ENCODE measurements around the gene GRM7.
"Not testable (repeated sequence)": the region's sequence is repeated elsewhere in the genome, so short reads cannot be mapped to it uniquely, and the experiment has no call there.

Gene GRM7

DNA sequence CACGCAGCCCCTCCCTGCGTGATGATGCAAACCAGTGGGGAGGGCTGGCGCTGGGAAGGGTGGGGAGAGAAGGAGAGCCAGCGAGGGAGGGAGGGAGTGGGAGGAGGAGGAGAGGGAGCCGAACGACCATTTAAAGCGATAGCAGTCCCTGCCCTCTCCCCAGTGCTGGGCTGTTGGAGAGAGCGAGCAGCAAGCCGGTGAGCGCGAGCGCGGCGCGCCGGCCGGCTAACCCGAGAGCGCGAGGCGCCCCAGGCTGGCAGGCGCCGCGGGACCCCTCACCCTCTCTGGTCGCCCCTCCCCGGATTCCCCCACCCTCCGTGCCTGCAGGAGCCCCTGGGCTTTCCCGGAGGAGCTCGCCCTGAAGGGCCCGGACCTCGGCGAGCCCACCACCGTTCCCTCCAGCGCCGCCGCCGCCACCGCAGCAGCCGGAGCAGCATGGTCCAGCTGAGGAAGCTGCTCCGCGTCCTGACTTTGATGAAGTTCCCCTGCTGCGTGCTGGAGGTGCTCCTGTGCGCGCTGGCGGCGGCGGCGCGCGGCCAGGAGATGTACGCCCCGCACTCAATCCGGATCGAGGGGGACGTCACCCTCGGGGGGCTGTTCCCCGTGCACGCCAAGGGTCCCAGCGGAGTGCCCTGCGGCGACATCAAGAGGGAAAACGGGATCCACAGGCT lies at the start of gene GRM7:
TSS of gene GRM7 (plus strand) at position 162 of the 671 bp plus-strand sequence.
- no peak for DNase-seq

DNA sequence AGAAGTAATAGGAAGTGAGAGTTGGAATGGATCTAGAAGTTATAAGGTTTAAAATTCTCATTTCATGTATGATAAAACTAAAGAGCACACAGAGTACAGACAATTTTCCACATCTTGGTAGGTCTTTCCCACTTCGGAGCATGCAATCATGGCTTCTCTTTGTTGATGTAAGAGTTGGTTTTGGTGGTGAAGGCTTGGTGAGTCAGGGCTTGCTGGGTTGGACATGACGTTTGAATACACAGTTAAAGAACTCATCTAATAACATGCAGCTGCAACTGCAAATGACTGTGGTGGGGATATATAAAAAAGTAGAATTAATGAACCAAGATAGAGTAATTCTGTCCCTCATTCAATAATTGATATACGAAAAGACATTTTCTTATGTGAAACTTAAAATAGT lies 39.5 kb upstream of the GRM7 start:
- DNase-seq: no peak

- no peak for DNase-seq
These were observed 35.4 kb upstream of the GRM7 start for GRCh38 chr3:6825524-6825923.

DNA sequence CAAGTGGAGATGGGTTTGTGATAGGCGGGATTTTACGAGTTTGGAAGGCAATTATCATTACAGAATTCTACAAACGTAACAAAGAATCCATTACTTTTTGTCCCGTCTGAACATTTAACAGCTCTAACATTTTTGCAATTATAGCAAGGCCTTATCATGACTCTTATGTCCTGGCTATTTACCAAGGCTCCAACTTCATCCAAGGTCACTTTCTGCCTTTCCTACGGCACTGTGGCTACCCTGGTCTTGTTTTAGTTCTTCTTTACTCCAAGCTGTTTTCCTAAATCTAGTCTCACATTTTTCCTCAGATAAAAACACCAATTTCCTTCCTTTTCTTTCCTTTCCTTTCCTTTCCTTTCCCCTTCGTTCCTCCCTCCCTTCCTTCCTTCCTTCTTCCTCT lies 33.5 kb upstream of the GRM7 start:
- DNase-seq: no peak

DNA sequence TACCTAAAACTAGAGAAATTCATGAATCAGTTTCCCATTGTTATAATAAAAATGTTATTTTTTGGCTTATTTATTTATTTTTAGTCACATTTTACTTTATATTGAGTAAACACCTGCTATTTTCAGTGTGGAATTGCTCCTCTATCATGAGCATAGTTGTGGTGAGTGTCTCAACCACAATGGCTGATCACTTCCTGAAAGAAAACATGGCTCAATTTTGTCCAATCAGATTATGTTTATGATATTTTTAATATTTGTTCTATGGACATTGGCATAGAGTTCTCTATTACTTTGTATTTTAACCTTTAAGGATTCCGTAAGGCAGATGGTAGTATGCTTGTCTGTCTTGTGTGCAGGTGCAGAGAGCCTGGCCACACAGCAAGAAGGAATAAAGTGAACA lies 16.2 kb upstream of the GRM7 start:
- DNase-seq: no peak

DNA sequence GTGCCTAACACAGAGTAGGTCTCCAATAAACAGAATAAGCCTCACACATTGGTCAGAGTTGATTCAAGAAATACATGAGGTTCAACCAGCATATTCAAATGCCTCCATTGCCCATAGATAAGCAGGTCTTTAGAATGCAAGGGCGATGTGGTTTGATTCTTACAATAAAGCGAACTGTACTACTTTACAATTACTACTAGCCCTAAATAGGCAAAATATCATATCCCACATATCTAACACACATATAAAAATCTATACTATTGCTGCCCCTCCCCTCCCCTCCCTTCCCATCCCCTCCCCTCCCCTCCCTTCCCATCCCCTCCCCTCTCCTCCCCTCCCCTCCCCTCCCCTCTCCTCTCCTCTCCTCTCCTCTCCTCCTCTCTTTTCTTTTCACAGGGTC lies 6.7 kb upstream of the GRM7 start:
- no peak for DNase-seq

DNA sequence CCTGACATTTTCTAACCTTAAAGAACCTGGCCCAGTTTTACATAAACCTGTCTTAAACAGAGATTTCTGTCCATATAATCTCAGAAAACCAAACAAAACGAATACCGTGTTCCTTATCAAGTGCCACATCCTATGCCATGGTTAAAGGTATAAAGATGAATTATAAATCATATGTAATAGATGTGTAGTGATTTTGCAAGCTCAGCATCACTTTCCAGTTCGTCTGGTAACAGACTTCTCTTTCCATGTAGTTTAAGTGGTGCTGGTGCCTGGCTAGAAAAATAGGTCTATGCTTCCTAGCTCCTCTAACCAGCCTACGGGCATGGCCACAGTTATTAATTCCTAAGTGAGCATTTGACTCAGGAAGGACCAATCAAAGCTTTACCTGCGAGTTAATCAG lies 3.4 kb upstream of the GRM7 start:
- no peak for DNase-seq

DNA sequence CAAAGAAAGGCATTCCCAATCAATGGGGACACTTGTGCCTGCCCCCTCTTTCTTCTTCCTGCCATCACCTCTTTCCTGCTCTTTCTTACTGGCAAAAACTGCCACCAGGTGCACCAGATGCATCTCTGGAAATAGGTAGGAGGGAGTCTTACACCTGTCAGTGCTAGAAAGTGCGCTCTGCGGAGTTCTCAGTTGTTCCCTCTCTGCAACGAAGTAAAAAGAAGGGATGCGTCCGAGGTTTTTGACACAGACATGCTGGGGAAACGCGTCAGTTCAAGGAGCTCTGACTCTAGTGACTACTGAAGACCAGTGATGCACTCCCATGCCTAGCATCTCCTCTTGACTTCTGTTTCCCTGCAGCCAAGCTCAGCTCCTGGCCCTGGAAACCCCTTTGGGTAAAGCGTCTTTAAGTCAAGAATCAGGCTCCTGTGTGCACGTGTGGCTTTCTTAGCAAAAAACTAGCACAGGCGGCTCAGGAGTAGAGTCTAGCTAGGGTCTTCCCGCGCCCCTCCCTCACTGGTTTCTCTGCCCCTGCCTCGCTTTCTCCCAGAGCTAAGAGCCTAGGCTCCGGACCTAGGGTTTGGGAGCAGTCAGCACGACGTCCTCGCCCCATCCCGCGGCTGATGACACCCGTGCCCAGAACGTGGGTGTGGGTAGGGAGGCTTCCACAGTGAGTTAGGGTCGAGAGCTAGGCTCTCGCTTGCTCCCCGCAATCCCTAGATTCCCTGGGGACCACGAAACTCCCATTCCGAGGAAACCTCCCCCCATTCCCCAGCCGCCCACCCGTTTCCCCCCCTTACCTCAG lies 564 bp upstream of the GRM7 start:
- no peak for DNase-seq

DNA sequence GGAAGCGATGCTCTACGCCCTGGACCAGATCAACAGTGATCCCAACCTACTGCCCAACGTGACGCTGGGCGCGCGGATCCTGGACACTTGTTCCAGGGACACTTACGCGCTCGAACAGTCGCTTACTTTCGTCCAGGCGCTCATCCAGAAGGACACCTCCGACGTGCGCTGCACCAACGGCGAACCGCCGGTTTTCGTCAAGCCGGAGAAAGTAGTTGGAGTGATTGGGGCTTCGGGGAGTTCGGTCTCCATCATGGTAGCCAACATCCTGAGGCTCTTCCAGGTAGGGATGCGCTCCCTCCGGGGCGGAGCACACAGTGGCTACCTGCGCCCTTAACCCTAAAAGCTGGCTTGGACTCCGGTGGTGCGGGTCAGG lies 698 bp downstream of the GRM7 start:
- no peak for DNase-seq

- no peak for DNase-seq
These were observed 1.3 kb downstream of the GRM7 start for GRCh38 chr3:6862041-6862879.

GRCh38 chr3:6862880-6863195 lies 1.9 kb downstream of the GRM7 start:
- DNase-seq: no peak

DNA sequence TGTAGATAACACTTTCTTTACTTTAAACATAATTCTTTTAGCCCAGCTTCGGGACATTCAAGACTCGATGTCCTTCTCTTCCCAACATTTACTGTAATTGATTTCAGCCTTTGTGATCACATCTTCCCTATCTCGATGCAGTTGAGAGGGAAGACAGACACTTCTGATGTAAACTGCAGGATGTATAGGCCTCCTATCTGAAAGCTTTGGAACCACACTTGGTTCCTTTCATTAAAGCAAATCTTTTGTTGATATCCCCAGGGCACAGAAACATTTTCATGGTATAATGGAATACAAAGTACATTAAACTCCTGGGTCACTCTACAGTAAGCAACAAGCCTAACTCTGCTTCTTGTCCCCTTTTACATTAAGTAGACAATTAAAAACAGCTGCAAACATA lies 6.4 kb downstream of the GRM7 start:
- no peak for DNase-seq

DNA sequence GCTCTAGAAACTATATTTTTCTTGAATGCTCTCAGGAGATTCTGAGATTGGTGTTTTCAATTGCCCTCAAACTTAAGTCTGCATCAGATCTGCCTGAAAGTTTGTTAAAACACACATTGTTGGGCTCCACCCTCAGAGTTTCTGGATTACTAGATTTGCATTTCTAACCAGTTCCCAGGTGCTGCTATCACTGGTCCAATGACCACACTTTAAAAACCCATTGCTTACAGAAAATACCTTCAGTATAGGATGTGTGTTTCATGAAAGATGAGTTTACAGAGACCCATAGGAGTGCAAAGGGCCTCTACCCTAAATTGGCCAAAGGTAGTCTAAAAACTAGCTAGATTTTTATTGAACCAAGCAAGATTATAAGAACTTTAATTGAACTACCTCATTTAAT lies 17.8 kb downstream of the GRM7 start:
- DNase-seq: no peak

DNA sequence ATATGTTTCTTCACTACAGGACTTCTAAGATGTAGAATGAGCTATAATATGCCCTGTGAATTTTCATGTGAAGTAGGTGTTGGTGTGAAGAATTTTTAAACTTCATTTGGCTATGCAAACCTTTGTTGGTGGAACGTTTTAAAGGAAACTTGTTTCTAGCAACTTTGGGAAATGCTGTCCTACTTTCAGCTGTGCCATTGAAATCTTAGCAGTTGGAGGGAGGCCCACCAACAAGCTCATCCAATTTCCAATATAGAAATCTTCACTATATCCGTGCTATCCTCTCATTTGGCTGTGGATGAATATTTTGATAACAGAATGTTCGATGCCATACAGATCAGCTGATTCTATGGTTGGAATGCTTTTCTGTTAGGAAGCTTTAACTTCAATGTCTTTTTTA lies 51.3 kb downstream of the GRM7 start:
- no peak for DNase-seq

GRCh38 chr3:6915898-6916297 lies 55.0 kb downstream of the GRM7 start:
- DNase-seq: no peak

GRCh38 chr3:6921066-6921465 lies 60.2 kb downstream of the GRM7 start:
- no peak for DNase-seq

DNA sequence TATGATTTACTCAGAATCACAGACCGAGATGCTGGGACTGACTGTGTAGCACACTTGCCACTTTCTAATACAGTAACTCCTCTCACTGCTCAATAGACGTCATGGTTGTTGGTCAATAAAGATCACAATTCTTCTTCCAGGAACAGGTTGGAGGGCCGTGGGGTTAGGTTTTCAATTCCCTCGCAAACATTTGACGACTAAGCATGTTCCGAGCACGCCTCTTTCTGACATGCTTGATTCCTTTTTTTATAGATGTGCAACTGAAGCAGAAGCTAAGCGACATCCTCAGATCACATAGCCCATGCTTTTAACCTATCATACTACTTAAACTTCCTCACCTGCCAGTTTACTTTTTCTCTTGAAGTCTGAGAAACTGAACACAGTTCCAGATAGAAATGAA lies 61.0 kb downstream of the GRM7 start:
- no peak for DNase-seq

- no peak for DNase-seq
These were observed 67.1 kb downstream of the GRM7 start for GRCh38 chr3:6928064-6928463.

DNA sequence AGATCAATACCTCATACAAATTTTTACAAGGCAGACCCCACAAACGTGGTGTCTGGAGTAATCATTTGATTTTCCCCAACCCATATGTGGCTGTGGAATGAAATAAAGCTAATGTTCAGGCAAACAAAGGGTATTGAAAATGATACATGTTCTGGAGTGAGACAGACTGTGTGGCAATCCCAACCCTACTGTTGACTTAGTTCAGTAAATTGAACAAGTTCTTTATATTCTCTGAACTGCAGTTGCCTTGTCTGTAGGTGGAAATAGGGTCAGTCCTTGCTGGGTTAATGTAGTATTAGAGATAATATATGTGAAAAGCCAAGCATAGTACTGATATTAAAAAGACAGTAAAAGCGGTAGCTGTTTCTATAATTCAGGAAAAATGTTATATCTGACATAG lies 69.0 kb downstream of the GRM7 start:
- DNase-seq: no peak

DNA sequence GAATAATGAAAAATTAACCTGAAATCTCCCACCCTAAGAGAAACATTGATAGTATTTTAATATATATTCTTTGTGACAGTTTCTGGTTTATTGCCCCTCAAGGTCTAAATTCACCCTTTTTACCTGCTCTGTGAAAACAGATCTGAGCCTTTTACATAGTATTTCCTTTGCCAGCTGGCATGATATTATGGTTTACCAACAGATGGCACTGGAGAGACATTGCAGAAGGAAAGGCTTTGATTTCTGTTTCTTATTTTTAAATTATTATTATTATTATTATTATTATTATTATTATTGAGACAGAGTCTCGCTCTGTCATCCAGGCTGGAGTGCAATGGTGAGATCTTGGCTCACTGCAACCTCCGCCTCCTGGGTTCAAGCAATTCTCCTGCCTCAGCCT lies 74.5 kb downstream of the GRM7 start:
- not testable (repeated sequence) for DNase-seq

GRCh38 chr3:6935970-6936369 lies 75.1 kb downstream of the GRM7 start:
- DNase-seq: no peak

- DNase-seq: no peak
These were observed 101.9 kb downstream of the GRM7 start for GRCh38 chr3:6962801-6963200.

DNA sequence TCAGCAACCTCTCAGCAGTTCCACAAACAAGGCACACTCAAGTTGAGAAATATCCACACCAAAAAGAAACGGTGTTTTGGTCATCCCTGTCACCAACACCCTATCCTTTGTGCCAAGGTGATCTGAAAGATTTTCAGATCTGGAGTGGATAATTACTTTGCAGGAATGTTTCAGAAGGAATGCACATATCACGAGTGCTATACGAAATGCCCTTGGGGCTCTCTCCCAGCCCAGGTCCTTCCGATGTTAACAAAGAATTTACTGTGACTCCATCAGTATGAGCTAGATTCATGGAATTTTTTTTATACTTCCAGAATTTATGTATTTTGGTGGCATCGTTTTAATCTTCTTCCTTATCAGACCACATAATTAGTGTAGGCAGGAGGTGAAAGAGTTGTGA lies 105.0 kb downstream of the GRM7 start:
- DNase-seq: no peak

- DNase-seq: no peak
These were observed 111.0 kb downstream of the GRM7 start for GRCh38 chr3:6971933-6972332.

Measured in activated CD8-positive, alpha-beta memory T cell treated with anti-CD3 and anti-CD28 coated beads, Interleukin-2, amount 50 U/mL, for 4 hours (primary cell).